ENCODE measurements around the gene PGGHG. TPM values are rescaled to one million over a fixed set of nuclear protein-coding genes. Genes with fewer than 3 reads are reported as not detected.

The PGGHG gene
- total and polyA plus RNA-seq, 2 of the 13 experiments (the other 11 are each of a cell fraction or from before 2014, with no cell fraction given), result 5.9 to 14.8 TPM

GRCh38 chr11:259413-259812, 29.5 kb upstream of the PGGHG start:
- intact Hi-C loops (cut with micrococcal nuclease; ENCODE audit: unreplicated experiment), result no loop called here
- BruUV-seq (replicated peaks), result no TSS peak
- WGBS (ENCODE audit: low lambda C conversion rate), result 42% methylated on average over 10 of the region's 10 CpGs
- no peak for ATAC-seq
- CTCF ChIA-PET (ENCODE audit: low intra/inter-chr PET ratio, low total read pairs), result no interaction called here
- DNase-seq (ENCODE audit: low spot score), result no peak
- Histone ChIP-seq H3K9me3 (ENCODE audit: low read length) (no peaks in the 10 kb centered on the region), H3K9ac (ENCODE audit: insufficient read depth, low read depth, low read length) (no peak overlapping the region), H2AFZ (ENCODE audit: low read length) (no peak overlapping the region), H3K27ac (ENCODE audit: extremely low read length, insufficient read depth, low read length) (no peak overlapping the region), H3K4me1 (ENCODE audit: insufficient read depth, low read length) (peaks cover 8% of the 10 kb centered on the region; the same call in 1 of the 2 replicates), H4K20me1 (ENCODE audit: insufficient read depth, low read length) (no peaks in the 10 kb centered on the region), H3K27me3 (ENCODE audit: control insufficient read depth in 1 of 2, insufficient read depth in 2 of 2, low read length in 2 of 2) (peaks cover 0 to 7% of the 10 kb centered on the region in 2 experiments; a peak in 1 of 5 replicates), H3K36me3 (replicated peaks in 1 of 2; ENCODE audit: control insufficient read depth in 1 of 2, insufficient read depth in 2 of 2, low read length in 2 of 2) (no peaks in the 10 kb centered on the region), H3K79me2 (ENCODE audit: insufficient read depth, low read length) (no peaks in the 10 kb centered on the region), H3K4me2 (ENCODE audit: low read depth, low read length) (no peak overlapping the region), H3K4me3 (replicated peaks in 1 of 3; ENCODE audit: insufficient read depth in 1 of 3, low read depth in 2 of 3, low read length in 3 of 3) (no peak overlapping the region)
- TF ChIP-seq ZNF567 (CRISPR knock-in tag; IDR thresholded peaks at IDR 0.05; ENCODE audit: borderline replicate concordance), result no peak
- TF ChIP-seq DR1 (CRISPR knock-in tag; IDR thresholded peaks at IDR 0.05), result no peak
- TF ChIP-seq MTF2 (CRISPR knock-in tag; IDR thresholded peaks at IDR 0.05; ENCODE audit: borderline replicate concordance), result no peak
- TF ChIP-seq ZFP90 (CRISPR knock-in tag; IDR thresholded peaks at IDR 0.05; ENCODE audit: borderline replicate concordance), result no peak
- no peak for FAIRE-seq
- POLR2A ChIA-PET, result no interaction called here
- in situ Hi-C loops (cut with HindIII; ENCODE audit: extremely low pct_ligation_motif_present, low pct_unique_long_range_greater_than_20kb), result no loop called here

DNA sequence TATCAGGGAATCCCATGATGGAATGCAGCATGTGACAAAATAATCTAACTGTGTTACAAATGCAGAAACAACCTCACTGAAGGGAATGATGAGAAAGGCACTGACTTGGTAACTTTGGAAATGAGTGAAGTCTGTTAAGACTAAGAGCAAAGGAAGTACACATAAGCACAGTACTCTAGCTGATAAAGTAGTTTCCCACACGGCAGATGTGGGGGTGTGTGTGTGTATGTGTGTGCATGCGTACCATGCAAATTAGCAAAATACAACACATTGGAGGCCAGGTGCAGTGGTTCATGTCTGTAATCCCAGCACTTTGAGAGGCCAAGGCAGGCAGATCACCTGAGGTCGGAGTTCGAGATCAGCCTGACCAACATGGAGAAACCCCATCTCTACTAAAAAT, 27.3 kb upstream of the PGGHG start:
- ATAC-seq (no peak), FAIRE-seq (no peak), DNase-seq (ENCODE audit: low spot score) (no peak)
- no peak overlapping the region for H2AFZ ChIP-seq (ENCODE audit: low read length)
- no peaks in the 10 kb centered on the region for H3K36me3 ChIP-seq (replicated peaks in 1 of 2; ENCODE audit: control insufficient read depth in 1 of 2, insufficient read depth in 2 of 2, low read length in 2 of 2)
- POLR2A ChIA-PET, result interaction anchor here (1.5 kb wide), 1 partner anchor 95 kb away, joined by 3 read pairs; no protein-coding TSS in a partner anchor
- intact Hi-C loops (cut with micrococcal nuclease; ENCODE audit: unreplicated experiment), result no loop called here
- CTCF ChIA-PET (ENCODE audit: low intra/inter-chr PET ratio, low total read pairs), result no interaction called here
- H3K9me3 ChIP-seq (ENCODE audit: low read length), result peaks cover 5% of the 10 kb centered on the region; the same call in 1 of the 2 replicates
- peaks cover 0 to 7% of the 10 kb centered on the region in 2 experiments; a peak in 1 of 5 replicates for H3K27me3 ChIP-seq (ENCODE audit: control insufficient read depth in 1 of 2, insufficient read depth in 2 of 2, low read length in 2 of 2)
- no TSS peak for BruUV-seq (replicated peaks)
- H3K4me3 ChIP-seq (replicated peaks in 1 of 3; ENCODE audit: insufficient read depth in 1 of 3, low read depth in 2 of 3, low read length in 3 of 3), result no peak overlapping the region
- no peak overlapping the region for H3K4me2 ChIP-seq (ENCODE audit: low read depth, low read length)
- in situ Hi-C loops (cut with HindIII; ENCODE audit: extremely low pct_ligation_motif_present, low pct_unique_long_range_greater_than_20kb), result no loop called here
- no peak for TF ChIP-seq SMARCE1 (IDR thresholded peaks at IDR 0.05; ENCODE audit: borderline replicate concordance)
- TF ChIP-seq ZNF615 (CRISPR knock-in tag; IDR thresholded peaks at IDR 0.05; ENCODE audit: borderline replicate concordance), result peak; percentile 99
- no peak overlapping the region for H3K27ac ChIP-seq (ENCODE audit: extremely low read length, insufficient read depth, low read length)
- H3K4me1 ChIP-seq (ENCODE audit: insufficient read depth, low read length), result peaks cover 8% of the 10 kb centered on the region; the same call in 1 of the 2 replicates
- no peaks in the 10 kb centered on the region for H3K79me2 ChIP-seq (ENCODE audit: insufficient read depth, low read length)
- H4K20me1 ChIP-seq (ENCODE audit: insufficient read depth, low read length), result no peaks in the 10 kb centered on the region
- WGBS (ENCODE audit: low lambda C conversion rate), result 41% methylated on average over 4 of the region's 4 CpGs
- no peak overlapping the region for H3K9ac ChIP-seq (ENCODE audit: insufficient read depth, low read depth, low read length)
